Neural cell (in vitro differentiated cells): ENCODE data around the gene TMEM125. TPM values are rescaled to one million over a fixed set of nuclear protein-coding genes. Genes with fewer than 3 reads are reported as not detected.
A peak's percentile ranks its signal among the peaks of the same experiment; 100 is the strongest.

Source experiments
- H2AFZ ChIP-seq: fragments of 200-600, 300-800 bp; sonication (generic), shearing (Covaris generic); 2 replicates; pipeline ENCODE4 v1.6.0; 2014; ENCODE audit warnings: low read depth, mild to moderate bottlenecking, antibody characterized with exemption, low read length, moderate library complexity
- H3F3A ChIP-seq: fragments of 200-600 bp; shearing (Covaris generic); 2 replicates; pipeline ENCODE4 v1.6.1; 2016; ENCODE audit warnings: mild to moderate bottlenecking, moderate library complexity, mixed read lengths, antibody characterized with exemption, low read length; ENCODE audit not compliant: insufficient read depth, poor library complexity, severe bottlenecking
- H3K27ac ChIP-seq: fragments of 200-600, 300-800 bp; sonication (generic), shearing (Covaris generic); 2 replicates; pipeline ENCODE4 v1.5.1; 2014; ENCODE audit warnings: mild to moderate bottlenecking, low read length, moderate library complexity
- H3K27me3 ChIP-seq: fragments of 300-800, 200-600 bp; sonication (generic), shearing (Covaris generic); 2 replicates; pipeline ENCODE4 v1.6.0; 2014; ENCODE audit warnings: mild to moderate bottlenecking, low read depth, low read length, moderate library complexity; ENCODE audit not compliant: insufficient read depth
- H3K36me3 ChIP-seq: fragments of 300-800, 200-600 bp; sonication (generic), shearing (Covaris generic); 2 replicates; pipeline ENCODE4 v1.5.1; 2014; ENCODE audit warnings: mild to moderate bottlenecking, antibody characterized with exemption, low read length, moderate library complexity; ENCODE audit not compliant: insufficient read depth
- H3K4me2 ChIP-seq: fragments of 300-800, 200-600 bp; sonication (generic), shearing (Covaris generic); 2 replicates; pipeline ENCODE4 v1.6.0; 2014; ENCODE audit warnings: mild to moderate bottlenecking, low read length
- H3K4me3 ChIP-seq: fragments of 300-800, 200-600 bp; sonication (generic), shearing (Covaris generic); 2 replicates; pipeline ENCODE4 v1.5.1; 2014; ENCODE audit warnings: mild to moderate bottlenecking, low read length, moderate library complexity
- H3K79me2 ChIP-seq: fragments of 200-600 bp; shearing (Covaris generic); replicated peaks from 2 replicates; pipeline ENCODE4 v1.6.0; 2014; ENCODE audit warnings: mild to moderate bottlenecking, low read length, moderate library complexity; ENCODE audit not compliant: insufficient read depth
- H3K9ac ChIP-seq: fragments of 300-800, 200-600 bp; sonication (generic), shearing (Covaris generic); 2 replicates; pipeline ENCODE4 v1.6.1; 2016; ENCODE audit warnings: mild to moderate bottlenecking, low read length, mixed read lengths
- H3K9me2 ChIP-seq: fragments of 200-600 bp; shearing (Covaris generic); 2 replicates; pipeline ENCODE4 v1.6.1; 2016; ENCODE audit warnings: mild to moderate bottlenecking, low read length, mixed read lengths; ENCODE audit not compliant: insufficient read depth
- H3K9me3 ChIP-seq: fragments of 200-600, 300-800 bp; sonication (generic), shearing (Covaris generic); 2 replicates; pipeline ENCODE4 v1.6.1; 2016; ENCODE audit warnings: mild to moderate bottlenecking, mixed run types, low read length, moderate library complexity, mixed read lengths
- H4K20me1 ChIP-seq: fragments of 200-600 bp; shearing (Covaris generic); 2 replicates; pipeline ENCODE4 v1.6.1; 2016; ENCODE audit warnings: mild to moderate bottlenecking, mixed run types; ENCODE audit not compliant: insufficient read depth
- EP300 ChIP-seq: fragments of 450-650 bp; conservative IDR thresholded peaks from 2 replicates; pipeline ENCODE4 v1.6.1; 2014; ENCODE audit warnings: antibody characterized with exemption, mild to moderate bottlenecking, moderate library complexity; ENCODE audit not compliant: poor library complexity, severe bottlenecking
- EZH2 ChIP-seq: fragments of 200-600, 300-800 bp; shearing (Covaris generic), sonication (generic); IDR thresholded peaks from 2 replicates; pipeline ENCODE4 v1.6.1; 2014; ENCODE audit warnings: antibody characterized with exemption, low read length, borderline replicate concordance, mild to moderate bottlenecking; ENCODE audit not compliant: insufficient read depth, poor library complexity, severe bottlenecking
- MXI1 ChIP-seq: fragments of 450-650 bp; conservative IDR thresholded peaks from 2 replicates; pipeline ENCODE4 v1.6.1; 2014; ENCODE audit warnings: antibody characterized with exemption, mild to moderate bottlenecking; ENCODE audit not compliant: poor library complexity, severe bottlenecking
- POLR2AphosphoS5 ChIP-seq: IDR thresholded peaks from 2 replicates; pipeline ENCODE4 v1.6.1; 2012
- RAD21 ChIP-seq: fragments of 450-650 bp; conservative IDR thresholded peaks from 2 replicates; pipeline ENCODE4 v1.6.1; 2014; ENCODE audit warnings: antibody characterized with exemption, mild to moderate bottlenecking, moderate library complexity
- SMC3 ChIP-seq: fragments of 450-650 bp; conservative IDR thresholded peaks from 2 replicates; pipeline ENCODE4 v1.6.1; 2014; ENCODE audit warnings: antibody characterized with exemption, mild to moderate bottlenecking, moderate library complexity; ENCODE audit not compliant: poor library complexity
- TAF1 ChIP-seq: IDR thresholded peaks from 2 replicates; pipeline ENCODE4 v1.6.1; 2012; ENCODE audit warnings: low read depth
- polyA plus RNA-seq: library from polyadenylated mRNA; depleted of rRNA; stranded (reverse); fragments of >200 nt; gene quantifications from 2 replicates; pipeline ENCODE4 v1.2.3, GENCODE V29; 2014
- TF ChIP-seq, protein P1 (sequence below): fragments of 450-650 bp; IDR thresholded peaks from 2 replicates; pipeline ENCODE4 v1.5.1; 2014; ENCODE audit warnings: antibody characterized with exemption, mild to moderate bottlenecking, moderate library complexity; ENCODE audit not compliant: poor library complexity, severe bottlenecking
- TF ChIP-seq, protein P2 (sequence below): IDR thresholded peaks from 2 replicates; pipeline ENCODE4 v1.6.1; 2012; ENCODE audit warnings: borderline replicate concordance

The TMEM125 gene
- polyA plus RNA-seq, 1 donor from 2014 or later = not detected

DNA sequence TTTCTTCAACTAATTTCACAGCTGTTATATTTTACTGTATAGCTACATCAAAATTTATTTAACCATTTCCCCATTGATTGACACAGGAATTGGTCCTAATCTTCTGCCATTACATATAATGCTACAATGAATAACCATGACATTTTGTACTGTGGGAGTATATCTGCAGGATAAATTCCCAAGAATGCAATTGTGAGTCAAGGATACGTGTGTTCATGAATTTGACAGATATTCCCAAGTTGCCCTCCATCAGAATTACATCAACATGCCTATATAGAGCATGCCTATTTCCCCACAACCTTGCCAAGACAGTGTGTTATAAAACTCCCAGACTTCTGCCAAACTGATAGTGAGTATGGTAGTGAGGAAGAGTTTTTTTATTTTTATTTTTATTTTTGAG is 28.3 kb downstream of the TMEM125 start:
- no peak overlapping the region for H3K27ac ChIP-seq
- no peak overlapping the region for H2AFZ ChIP-seq
- H4K20me1 ChIP-seq = no peaks in the 10 kb centered on the region
- no peaks in the 10 kb centered on the region for H3K27me3 ChIP-seq
- no peak overlapping the region for H3K9ac ChIP-seq
- H3K9me3 ChIP-seq = no peaks in the 10 kb centered on the region
- H3K9me2 ChIP-seq = no peaks in the 10 kb centered on the region
- no peaks in the 10 kb centered on the region for H3F3A ChIP-seq
- H3K36me3 ChIP-seq = no peaks in the 10 kb centered on the region
- H3K79me2 ChIP-seq = no peaks in the 10 kb centered on the region
- H3K4me3 ChIP-seq = no peak overlapping the region
- TF ChIP-seq TAF1 (no peak), RAD21 (no peak), POLR2AphosphoS5 (peak; percentile 99), MXI1 (peak; percentile 43), SMC3 (no peak), EZH2 (no peak), EP300 (peak; percentile 94)
- TF ChIP-seq, protein P1, sequence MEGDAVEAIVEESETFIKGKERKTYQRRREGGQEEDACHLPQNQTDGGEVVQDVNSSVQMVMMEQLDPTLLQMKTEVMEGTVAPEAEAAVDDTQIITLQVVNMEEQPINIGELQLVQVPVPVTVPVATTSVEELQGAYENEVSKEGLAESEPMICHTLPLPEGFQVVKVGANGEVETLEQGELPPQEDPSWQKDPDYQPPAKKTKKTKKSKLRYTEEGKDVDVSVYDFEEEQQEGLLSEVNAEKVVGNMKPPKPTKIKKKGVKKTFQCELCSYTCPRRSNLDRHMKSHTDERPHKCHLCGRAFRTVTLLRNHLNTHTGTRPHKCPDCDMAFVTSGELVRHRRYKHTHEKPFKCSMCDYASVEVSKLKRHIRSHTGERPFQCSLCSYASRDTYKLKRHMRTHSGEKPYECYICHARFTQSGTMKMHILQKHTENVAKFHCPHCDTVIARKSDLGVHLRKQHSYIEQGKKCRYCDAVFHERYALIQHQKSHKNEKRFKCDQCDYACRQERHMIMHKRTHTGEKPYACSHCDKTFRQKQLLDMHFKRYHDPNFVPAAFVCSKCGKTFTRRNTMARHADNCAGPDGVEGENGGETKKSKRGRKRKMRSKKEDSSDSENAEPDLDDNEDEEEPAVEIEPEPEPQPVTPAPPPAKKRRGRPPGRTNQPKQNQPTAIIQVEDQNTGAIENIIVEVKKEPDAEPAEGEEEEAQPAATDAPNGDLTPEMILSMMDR = no peak
- TF ChIP-seq, protein P2, sequence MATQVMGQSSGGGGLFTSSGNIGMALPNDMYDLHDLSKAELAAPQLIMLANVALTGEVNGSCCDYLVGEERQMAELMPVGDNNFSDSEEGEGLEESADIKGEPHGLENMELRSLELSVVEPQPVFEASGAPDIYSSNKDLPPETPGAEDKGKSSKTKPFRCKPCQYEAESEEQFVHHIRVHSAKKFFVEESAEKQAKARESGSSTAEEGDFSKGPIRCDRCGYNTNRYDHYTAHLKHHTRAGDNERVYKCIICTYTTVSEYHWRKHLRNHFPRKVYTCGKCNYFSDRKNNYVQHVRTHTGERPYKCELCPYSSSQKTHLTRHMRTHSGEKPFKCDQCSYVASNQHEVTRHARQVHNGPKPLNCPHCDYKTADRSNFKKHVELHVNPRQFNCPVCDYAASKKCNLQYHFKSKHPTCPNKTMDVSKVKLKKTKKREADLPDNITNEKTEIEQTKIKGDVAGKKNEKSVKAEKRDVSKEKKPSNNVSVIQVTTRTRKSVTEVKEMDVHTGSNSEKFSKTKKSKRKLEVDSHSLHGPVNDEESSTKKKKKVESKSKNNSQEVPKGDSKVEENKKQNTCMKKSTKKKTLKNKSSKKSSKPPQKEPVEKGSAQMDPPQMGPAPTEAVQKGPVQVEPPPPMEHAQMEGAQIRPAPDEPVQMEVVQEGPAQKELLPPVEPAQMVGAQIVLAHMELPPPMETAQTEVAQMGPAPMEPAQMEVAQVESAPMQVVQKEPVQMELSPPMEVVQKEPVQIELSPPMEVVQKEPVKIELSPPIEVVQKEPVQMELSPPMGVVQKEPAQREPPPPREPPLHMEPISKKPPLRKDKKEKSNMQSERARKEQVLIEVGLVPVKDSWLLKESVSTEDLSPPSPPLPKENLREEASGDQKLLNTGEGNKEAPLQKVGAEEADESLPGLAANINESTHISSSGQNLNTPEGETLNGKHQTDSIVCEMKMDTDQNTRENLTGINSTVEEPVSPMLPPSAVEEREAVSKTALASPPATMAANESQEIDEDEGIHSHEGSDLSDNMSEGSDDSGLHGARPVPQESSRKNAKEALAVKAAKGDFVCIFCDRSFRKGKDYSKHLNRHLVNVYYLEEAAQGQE = peak; percentile 92
- H3K4me2 ChIP-seq = no peak overlapping the region

DNA sequence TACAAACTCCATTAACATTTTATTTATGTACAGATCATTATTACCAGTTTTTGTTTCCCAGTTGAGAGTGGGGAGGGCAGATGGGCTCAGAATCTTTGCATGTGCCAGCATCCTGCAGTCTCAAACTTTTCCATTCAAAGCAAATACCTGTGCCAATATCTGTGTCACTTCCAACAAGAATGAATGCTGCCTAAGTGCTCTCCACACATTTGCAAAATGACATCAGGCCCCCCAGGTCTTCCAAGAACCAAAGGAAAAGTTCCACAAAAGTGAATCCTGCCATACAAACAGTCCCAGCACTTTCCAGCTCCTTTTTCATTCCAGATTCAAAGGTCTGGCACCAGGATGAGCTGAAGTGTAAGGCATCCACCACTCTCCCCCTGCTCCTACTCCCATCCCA is 29.3 kb downstream of the TMEM125 start:
- H3F3A ChIP-seq = no peaks in the 10 kb centered on the region
- H3K4me2 ChIP-seq = no peak overlapping the region
- no peak overlapping the region for H3K4me3 ChIP-seq
- no peak overlapping the region for H3K27ac ChIP-seq
- no peaks in the 10 kb centered on the region for H3K27me3 ChIP-seq
- H3K9me2 ChIP-seq = no peaks in the 10 kb centered on the region
- H2AFZ ChIP-seq = no peak overlapping the region
- H3K9me3 ChIP-seq = no peaks in the 10 kb centered on the region
- no peaks in the 10 kb centered on the region for H3K79me2 ChIP-seq
- H3K36me3 ChIP-seq = no peaks in the 10 kb centered on the region
- no peaks in the 10 kb centered on the region for H4K20me1 ChIP-seq
- TF ChIP-seq, protein P1 = no peak
- TF ChIP-seq, protein P2 = no peak
- TF ChIP-seq TAF1 = no peak
- TF ChIP-seq POLR2AphosphoS5 = no peak
- TF ChIP-seq EZH2 = no peak
- TF ChIP-seq MXI1 = no peak
- TF ChIP-seq RAD21 = no peak
- no peak for TF ChIP-seq SMC3
- no peak for TF ChIP-seq EP300
- no peak overlapping the region for H3K9ac ChIP-seq
